Kasumi-1 (cell line): ENCODE results near the gene ATP1A4.

Experiments
- DNase-seq, 2 experiments: peaks; one replicate each; lab custom pipeline; 2025; lab: John Stamatoyannopoulos, UW

ATP1A4 gene

GRCh38 chr1:160171980-160172379, 20.6 kb downstream of the ATP1A4 start:
- DNase-seq = no peak

DNA sequence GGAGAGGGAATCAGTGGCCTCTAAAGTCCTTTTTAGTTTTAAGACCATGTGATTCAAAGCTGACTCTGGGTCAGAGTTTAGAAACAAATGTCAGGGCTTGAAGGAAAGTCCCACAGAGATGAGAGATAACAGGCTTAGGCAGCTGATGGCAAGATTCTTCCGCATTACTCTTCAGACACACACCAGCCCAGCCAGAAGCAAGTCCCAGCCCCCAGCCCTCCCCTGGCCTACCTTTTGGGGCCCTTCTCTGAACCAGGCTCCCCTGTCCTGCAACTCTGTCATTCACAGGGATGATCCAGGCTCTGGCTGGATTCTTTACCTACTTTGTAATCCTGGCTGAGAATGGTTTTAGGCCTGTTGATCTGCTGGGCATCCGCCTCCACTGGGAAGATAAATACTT, 25.8 kb downstream of the ATP1A4 start:
- DNase-seq = no peak

DNA sequence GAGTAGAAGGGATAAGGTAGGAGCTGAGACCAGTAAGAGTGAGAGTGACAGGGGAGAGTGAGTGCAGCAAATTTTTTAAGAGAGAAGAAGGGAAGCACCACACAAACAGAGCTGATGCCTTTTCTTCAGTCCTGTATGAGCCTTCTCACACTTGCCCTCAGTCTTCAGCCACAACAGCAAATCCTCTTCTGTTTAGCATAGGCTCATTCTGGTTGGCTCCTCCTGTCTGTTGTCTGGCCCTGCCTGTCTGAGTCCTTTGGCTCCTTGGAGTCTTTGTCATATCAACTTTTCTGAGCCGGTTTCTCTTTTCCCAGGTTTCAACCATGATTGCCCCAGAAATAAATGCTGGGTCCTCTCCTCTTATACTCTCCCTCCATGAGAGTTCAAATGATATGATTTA, 26.3 kb downstream of the ATP1A4 start:
- DNase-seq = no peak

- DNase-seq = no peak
Observed at GRCh38 chr1:160178731-160179130, 27.3 kb downstream of the ATP1A4 start.

DNA sequence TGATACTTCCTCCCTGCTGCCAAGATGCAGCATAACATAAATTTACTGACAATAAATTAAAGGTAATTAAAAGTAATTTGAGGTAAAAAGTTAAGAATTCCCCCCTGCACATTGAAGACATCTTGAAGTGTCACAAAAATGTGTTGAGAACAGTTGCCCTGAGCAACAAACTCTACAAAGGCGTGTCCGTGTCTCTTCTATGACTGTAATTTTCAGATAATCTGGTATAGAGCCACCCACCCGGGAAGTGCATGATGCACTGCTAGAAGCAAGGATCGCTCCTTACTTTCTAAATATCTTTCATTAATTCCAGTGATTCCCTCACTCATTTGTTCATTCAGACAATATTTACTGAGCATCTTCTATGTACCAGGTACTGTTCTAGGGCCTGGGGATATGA, 27.9 kb downstream of the ATP1A4 start:
- no peak for DNase-seq

GRCh38 chr1:160186246-160186645, 34.8 kb downstream of the ATP1A4 start:
- DNase-seq = no peak

DNA sequence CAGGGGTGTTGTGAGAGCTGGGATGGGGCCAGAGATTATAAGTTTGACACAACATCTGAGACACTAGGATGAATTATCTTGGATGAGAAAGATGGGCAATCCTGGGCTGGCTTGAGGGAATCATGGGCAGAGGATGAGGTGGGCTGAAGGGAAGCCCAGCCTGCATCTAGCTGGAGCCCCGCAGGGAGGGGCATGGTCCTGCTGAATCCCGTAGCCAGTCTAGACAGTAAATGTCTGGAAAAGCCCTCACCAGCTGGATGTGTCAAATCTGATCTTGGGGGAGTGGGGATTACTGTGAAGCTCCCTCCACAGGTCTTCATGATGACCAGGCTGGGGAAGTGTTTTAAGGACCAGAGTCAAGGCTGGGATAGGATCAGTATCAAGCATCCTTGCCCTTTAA, 35.3 kb downstream of the ATP1A4 start:
- DNase-seq = no peak

- DNase-seq = no peak
Observed at GRCh38 chr1:160187407-160187806, 36.0 kb downstream of the ATP1A4 start.

- DNase-seq = no peak
Observed at GRCh38 chr1:160188341-160188740, 36.9 kb downstream of the ATP1A4 start.

- no peak for DNase-seq
Observed at GRCh38 chr1:160189649-160190625, 38.5 kb downstream of the ATP1A4 start, which contains the start of gene CASQ1. Gene CASQ1 (plus strand): TSS chr1:160190575. CDS start chr1:160190752, 177 bp downstream.

DNA sequence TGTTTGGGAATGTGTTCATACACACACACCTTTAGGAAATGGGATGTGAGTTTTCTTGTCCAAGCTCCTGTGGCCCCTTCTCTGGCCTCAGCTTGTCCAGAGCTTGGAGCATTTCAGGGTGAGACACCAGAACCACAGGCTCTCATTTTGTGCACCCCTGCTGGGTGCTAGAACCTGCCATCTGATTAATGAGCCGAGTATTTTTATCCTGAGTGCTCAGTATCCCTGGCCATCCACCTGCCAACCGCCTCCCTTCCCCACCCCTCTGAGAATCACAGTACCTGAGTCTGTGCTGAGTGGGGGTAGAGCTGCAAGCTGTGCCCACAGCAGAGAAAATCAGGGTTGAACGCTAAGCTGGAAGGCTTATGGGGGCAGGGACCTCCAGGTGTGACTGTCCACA, 40.4 kb downstream of the ATP1A4 start:
- no peak for DNase-seq

GRCh38 chr1:160192234-160192633, 40.8 kb downstream of the ATP1A4 start:
- DNase-seq = no peak

- DNase-seq = peak; percentile 75 to 84
Observed at GRCh38 chr1:160193091-160193819, 41.9 kb downstream of the ATP1A4 start.

GRCh38 chr1:160193832-160194736, 42.7 kb downstream of the ATP1A4 start:
- no peak for DNase-seq

- DNase-seq = no peak
Observed at GRCh38 chr1:160194737-160195059, 43.3 kb downstream of the ATP1A4 start.

DNA sequence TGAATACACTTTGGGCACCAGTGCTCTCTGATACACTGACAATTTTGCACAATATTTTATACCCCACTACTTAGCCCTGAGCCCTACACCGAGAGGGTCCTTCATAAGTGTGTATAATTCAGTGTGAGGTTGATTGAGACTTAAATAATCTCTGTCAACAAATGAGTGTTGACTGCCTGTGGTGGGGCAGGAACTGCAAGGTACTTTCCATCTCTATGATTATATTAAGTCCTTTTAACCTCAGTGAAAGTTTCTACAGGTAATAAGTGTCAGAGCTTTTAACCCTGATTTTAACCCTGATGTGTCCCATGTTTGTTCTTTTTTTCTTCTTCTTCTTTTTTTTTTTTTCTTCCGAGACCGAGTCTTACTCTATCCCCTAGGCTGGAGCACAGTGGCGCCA, 44.7 kb downstream of the ATP1A4 start:
- no peak for DNase-seq

DNA sequence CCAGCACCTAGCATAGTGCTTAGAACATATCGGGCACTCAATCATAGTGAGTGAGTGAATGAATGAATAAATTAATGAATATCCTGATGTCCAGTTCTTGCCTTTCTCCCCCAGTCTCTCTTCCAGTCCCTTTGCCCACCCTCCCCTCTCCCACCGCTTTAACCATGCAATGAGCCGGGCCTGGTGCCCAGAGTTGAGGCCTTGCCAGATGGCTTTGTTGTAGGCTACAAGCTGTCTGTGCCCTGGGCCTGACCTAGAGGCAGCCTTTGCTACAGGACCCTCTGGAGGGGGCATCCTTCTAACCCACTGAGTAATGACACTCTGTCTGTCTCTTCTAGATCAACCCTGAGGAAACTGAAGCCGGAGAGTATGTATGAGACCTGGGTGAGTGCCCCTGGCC, 45.8 kb downstream of the ATP1A4 start:
- DNase-seq = no peak

- peak; percentile 13 to 44 for DNase-seq
Observed at GRCh38 chr1:160200786-160201185, 49.4 kb downstream of the ATP1A4 start.

- peak; percentile 65 to 75 for DNase-seq
Observed at GRCh38 chr1:160204526-160205241, 53.3 kb downstream of the ATP1A4 start.

- DNase-seq = peak in 1 of 2 experiments; percentile 24
Observed at GRCh38 chr1:160205242-160206035, 54.0 kb downstream of the ATP1A4 start, which contains the start of gene PEA15. Gene PEA15 (plus strand): TSS chr1:160205384. CDS start chr1:160211545, 6,161 bp downstream.
